ENCODE results near the gene ZNF396.

The ZNF396 gene

GRCh38 chr18:35422237-35422636 is 45.1 kb upstream of the ZNF396 start:
- H3K4me2 ChIP-seq (ENCODE audit: low read depth, low read length, poor library complexity, severe bottlenecking), result no peak overlapping the region
- H3K79me2 ChIP-seq (ENCODE audit: insufficient read depth, low read length), result no peaks in the 10 kb centered on the region
- no peak overlapping the region for H3K27ac ChIP-seq (ENCODE audit: low read depth, low read length)
- H3K36me3 ChIP-seq (ENCODE audit: low read length), result no peaks in the 10 kb centered on the region
- peaks cover 3% of the 10 kb centered on the region; the same call in 1 of the 2 replicates for H3K9me3 ChIP-seq (ENCODE audit: insufficient read depth, low read length)
- TF ChIP-seq CTCF (IDR thresholded peaks at IDR 0.05; ENCODE audit: insufficient read depth, low read length, poor library complexity, severe bottlenecking), result no peak
- TF ChIP-seq EZH2phosphoT487 (conservative IDR thresholded peaks at IDR 0.05; ENCODE audit: low read length), result no peak
- H4K20me1 ChIP-seq (ENCODE audit: low read depth, low read length), result no peaks in the 10 kb centered on the region
- no peak overlapping the region for H3K9ac ChIP-seq (ENCODE audit: low read length)
- no peaks in the 10 kb centered on the region for H3K27me3 ChIP-seq (ENCODE audit: low read length)
- no peaks in the 10 kb centered on the region for H3K9me2 ChIP-seq (replicated peaks; ENCODE audit: insufficient read depth, low read length)
- H3K4me3 ChIP-seq (ENCODE audit: insufficient read depth, low read length, poor library complexity, severe bottlenecking), result no peak overlapping the region
- H3F3A ChIP-seq (ENCODE audit: insufficient read depth), result no peaks in the 10 kb centered on the region
- H2AFZ ChIP-seq (ENCODE audit: low read depth, low read length, severe bottlenecking), result no peak overlapping the region

GRCh38 chr18:35418610-35419009 is 41.5 kb upstream of the ZNF396 start:
- Histone ChIP-seq H3K9ac (ENCODE audit: low read length) (no peak overlapping the region), H3K9me2 (replicated peaks; ENCODE audit: insufficient read depth, low read length) (no peaks in the 10 kb centered on the region), H3K9me3 (ENCODE audit: insufficient read depth, low read length) (peaks cover 6% of the 10 kb centered on the region; the same call in 1 of the 2 replicates), H3K4me3 (ENCODE audit: insufficient read depth, low read length, poor library complexity, severe bottlenecking) (no peak overlapping the region), H3K36me3 (ENCODE audit: low read length) (no peaks in the 10 kb centered on the region), H2AFZ (ENCODE audit: low read depth, low read length, severe bottlenecking) (no peak overlapping the region), H3K27me3 (ENCODE audit: low read length) (no peaks in the 10 kb centered on the region), H3K27ac (ENCODE audit: low read depth, low read length) (no peak overlapping the region), H3K79me2 (ENCODE audit: insufficient read depth, low read length) (no peaks in the 10 kb centered on the region), H3F3A (ENCODE audit: insufficient read depth) (peaks cover 9% of the 10 kb centered on the region), H3K4me2 (ENCODE audit: low read depth, low read length, poor library complexity, severe bottlenecking) (no peak overlapping the region), H4K20me1 (ENCODE audit: low read depth, low read length) (no peaks in the 10 kb centered on the region)
- no peak for TF ChIP-seq EZH2phosphoT487 (conservative IDR thresholded peaks at IDR 0.05; ENCODE audit: low read length)

GRCh38 chr18:35417223-35417622 is 40.1 kb upstream of the ZNF396 start:
- TF ChIP-seq CTCF (IDR thresholded peaks at IDR 0.05; ENCODE audit: insufficient read depth, low read length, poor library complexity, severe bottlenecking), result no peak
- TF ChIP-seq EZH2phosphoT487 (conservative IDR thresholded peaks at IDR 0.05; ENCODE audit: low read length), result no peak
- H3K36me3 ChIP-seq (ENCODE audit: low read length), result no peaks in the 10 kb centered on the region
- H4K20me1 ChIP-seq (ENCODE audit: low read depth, low read length), result no peaks in the 10 kb centered on the region
- H3K79me2 ChIP-seq (ENCODE audit: insufficient read depth, low read length), result no peaks in the 10 kb centered on the region
- no peak overlapping the region for H3K27ac ChIP-seq (ENCODE audit: low read depth, low read length)
- H3K27me3 ChIP-seq (ENCODE audit: low read length), result no peaks in the 10 kb centered on the region
- H3F3A ChIP-seq (ENCODE audit: insufficient read depth), result peaks cover 23% of the 10 kb centered on the region
- no peak overlapping the region for H3K4me2 ChIP-seq (ENCODE audit: low read depth, low read length, poor library complexity, severe bottlenecking)
- no peak overlapping the region for H3K9ac ChIP-seq (ENCODE audit: low read length)
- peaks cover 6% of the 10 kb centered on the region; the same call in 1 of the 2 replicates for H3K9me3 ChIP-seq (ENCODE audit: insufficient read depth, low read length)
- no peaks in the 10 kb centered on the region for H3K9me2 ChIP-seq (replicated peaks; ENCODE audit: insufficient read depth, low read length)
- no peak overlapping the region for H3K4me3 ChIP-seq (ENCODE audit: insufficient read depth, low read length, poor library complexity, severe bottlenecking)
- H2AFZ ChIP-seq (ENCODE audit: low read depth, low read length, severe bottlenecking), result no peak overlapping the region

GRCh38 chr18:35415511-35416073 is 38.5 kb upstream of the ZNF396 start:
- peak overlapping the region; percentile 17 for H3K9ac ChIP-seq (ENCODE audit: low read length)
- no peaks in the 10 kb centered on the region for H3K27me3 ChIP-seq (ENCODE audit: low read length)
- peak overlapping the region; percentile 46 for H3K4me2 ChIP-seq (ENCODE audit: low read depth, low read length, poor library complexity, severe bottlenecking)
- peak overlapping the region; percentile 94 for H3K27ac ChIP-seq (ENCODE audit: low read depth, low read length)
- TF ChIP-seq EZH2phosphoT487 (conservative IDR thresholded peaks at IDR 0.05; ENCODE audit: low read length) (no peak), CTCF (IDR thresholded peaks at IDR 0.05; ENCODE audit: insufficient read depth, low read length, poor library complexity, severe bottlenecking) (no peak)
- H3K79me2 ChIP-seq (ENCODE audit: insufficient read depth, low read length), result no peaks in the 10 kb centered on the region
- no peaks in the 10 kb centered on the region for H3K36me3 ChIP-seq (ENCODE audit: low read length)
- no peaks in the 10 kb centered on the region for H3K9me2 ChIP-seq (replicated peaks; ENCODE audit: insufficient read depth, low read length)
- peaks cover 6% of the 10 kb centered on the region; the same call in 1 of the 2 replicates for H3K9me3 ChIP-seq (ENCODE audit: insufficient read depth, low read length)
- H4K20me1 ChIP-seq (ENCODE audit: low read depth, low read length), result no peaks in the 10 kb centered on the region
- peak overlapping the region; percentile 2 for H3K4me3 ChIP-seq (ENCODE audit: insufficient read depth, low read length, poor library complexity, severe bottlenecking)
- peak overlapping the region; percentile 37 for H2AFZ ChIP-seq (ENCODE audit: low read depth, low read length, severe bottlenecking)
- H3F3A ChIP-seq (ENCODE audit: insufficient read depth), result peaks cover 33% of the 10 kb centered on the region

Data from SU-DHL-6 (cell line).